Measurements from ENCODE around the gene P3H4. TPM values are rescaled to one million over a fixed set of nuclear protein-coding genes. Genes with fewer than 3 reads are reported as not detected.

The P3H4 gene
- total and polyA plus RNA-seq, 2 of the 4 experiments (the other 2 are of a cell fraction), result 21.5 to 66.7 TPM

DNA sequence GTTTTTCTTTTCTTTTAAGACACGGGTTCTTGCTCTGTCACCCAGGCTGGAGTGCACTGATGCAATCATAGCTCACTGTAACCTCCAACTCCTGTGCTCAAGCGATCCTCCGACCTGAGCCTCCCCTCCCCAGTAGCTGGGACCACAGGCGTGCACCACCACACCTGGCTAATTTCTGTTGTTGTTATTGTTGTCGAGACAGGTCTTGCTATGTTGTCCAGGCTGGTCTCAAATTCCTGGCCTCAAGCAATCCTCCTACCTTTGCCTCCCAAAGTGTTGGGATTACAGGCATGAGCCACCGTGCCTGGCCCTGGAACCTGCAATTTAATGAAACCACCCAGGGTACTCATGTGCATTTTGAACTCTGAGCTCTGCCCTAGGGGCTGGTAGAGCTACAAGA lies 49.4 kb downstream of the P3H4 start:
- Histone ChIP-seq H3K23ac (ENCODE audit: low read depth, low read length) (no peak overlapping the region), H4K8ac (ENCODE audit: low read depth in 2 of 2, low read length in 2 of 2) (no peak overlapping the region), H3K27me3 (ENCODE audit: control insufficient read depth, insufficient read depth, low read length) (no peaks in the 10 kb centered on the region), H3K27ac (ENCODE audit: insufficient read depth, low read length) (no peak overlapping the region), H4K91ac (ENCODE audit: insufficient read depth, low read depth, low read length) (no peak overlapping the region), H3K56ac (ENCODE audit: extremely low read depth, insufficient read depth, low read length) (no peak overlapping the region), H2AK9ac (replicated peaks; ENCODE audit: low read depth, low read length, poor library complexity) (no peak overlapping the region), H3K4me1 (ENCODE audit: control insufficient read depth, insufficient read depth, low read length) (no peaks in the 10 kb centered on the region), H3K14ac (replicated peaks; ENCODE audit: low read depth, low read length) (no peak overlapping the region), H3K9me3 (ENCODE audit: control insufficient read depth, insufficient read depth, low read length) (no peaks in the 10 kb centered on the region), H3K18ac (ENCODE audit: low read depth, low read length) (no peak overlapping the region), H3K9me1 (ENCODE audit: insufficient read depth, low read length) (0 out of 2 replicates have a peak, but pooled peaks cover 7% of the 10 kb centered on the region), H4K20me1 (ENCODE audit: insufficient read depth, low read length) (peaks cover under 1% of the 10 kb centered on the region; the same call in 1 of the 2 replicates), H2BK120ac (ENCODE audit: low read depth, low read length) (no peak overlapping the region), H2AK5ac (ENCODE audit: low read depth, low read length) (no peak overlapping the region), H3K4me2 (ENCODE audit: low read depth, low read length) (no peak overlapping the region), H2BK15ac (ENCODE audit: low read depth, low read length) (no peak overlapping the region), H3K4me3 (ENCODE audit: insufficient read depth, low read depth, low read length) (no peak overlapping the region), H3K36me3 (ENCODE audit: control insufficient read depth, insufficient read depth, low read length) (peaks cover 74% of the 10 kb centered on the region), H3K9ac (ENCODE audit: low read depth, low read length) (no peak overlapping the region), H2BK20ac (ENCODE audit: low read depth, low read length) (no peak overlapping the region), H3K79me1 (ENCODE audit: low read depth in 1 of 2, low read length in 2 of 2) (no peaks in the 10 kb centered on the region), H2AFZ (replicated peaks; ENCODE audit: low read length, poor library complexity) (no peak overlapping the region), H4K5ac (ENCODE audit: low read depth, low read length) (no peak overlapping the region), H2BK5ac (ENCODE audit: low read depth, low read length, poor library complexity, severe bottlenecking) (no peak overlapping the region), H3K4ac (ENCODE audit: low read depth, low read length) (no peak overlapping the region)
- in situ Hi-C loops (cut with MboI; ENCODE audit: low sequenced_read_pairs), result no loop called here
- no TSS peak for BruUV-seq (replicated peaks)
- DNase-seq (no peak), ATAC-seq (ENCODE audit: low read depth) (no peak)
- 80% methylated on average over 1 of the region's 6 CpGs; no CpG with 5 or more reads in 1 of the 2 experiments for WGBS, 2 experiments (ENCODE audit: extremely low coverage in 2 of 2, insufficient read length in 1 of 2)
- ChIA-PET POLR2A (ENCODE audit: unreplicated experiment) (no interaction called here), CTCF (no interaction called here)
- TF ChIP-seq MAFK (IDR thresholded peaks at IDR 0.05; ENCODE audit: low read depth, low read length) (no peak), CTCF (conservative IDR thresholded peaks at IDR 0.05; ENCODE audit: low read depth, low read length) (no peak), CHD1 (IDR thresholded peaks at IDR 0.05; ENCODE audit: low read depth, low read length) (no peak), BHLHE40 (IDR thresholded peaks at IDR 0.05; ENCODE audit: low read depth, low read length) (no peak), POLR2A (IDR thresholded peaks at IDR 0.05; ENCODE audit: low read depth, low read length) (no peak), RAD21 (IDR thresholded peaks at IDR 0.05; ENCODE audit: low read length) (no peak), RFX5 (IDR thresholded peaks at IDR 0.05; ENCODE audit: low read depth, low read length) (no peak), MAZ (IDR thresholded peaks at IDR 0.05; ENCODE audit: borderline replicate concordance, low read depth, low read length) (no peak), CEBPB (IDR thresholded peaks at IDR 0.05; ENCODE audit: low read depth, low read length) (no peak), NFE2L2 (IDR thresholded peaks at IDR 0.05; ENCODE audit: low read depth, low read length) (no peak), MXI1 (IDR thresholded peaks at IDR 0.05; ENCODE audit: borderline replicate concordance, low read depth, low read length) (no peak), FOS (IDR thresholded peaks at IDR 0.05; ENCODE audit: low read depth, low read length) (no peak), SMC3 (IDR thresholded peaks at IDR 0.05; ENCODE audit: low read depth, low read length) (no peak), RCOR1 (IDR thresholded peaks at IDR 0.05; ENCODE audit: insufficient replicate concordance, low read length) (no peak)
- TF ChIP-seq, protein P1, sequence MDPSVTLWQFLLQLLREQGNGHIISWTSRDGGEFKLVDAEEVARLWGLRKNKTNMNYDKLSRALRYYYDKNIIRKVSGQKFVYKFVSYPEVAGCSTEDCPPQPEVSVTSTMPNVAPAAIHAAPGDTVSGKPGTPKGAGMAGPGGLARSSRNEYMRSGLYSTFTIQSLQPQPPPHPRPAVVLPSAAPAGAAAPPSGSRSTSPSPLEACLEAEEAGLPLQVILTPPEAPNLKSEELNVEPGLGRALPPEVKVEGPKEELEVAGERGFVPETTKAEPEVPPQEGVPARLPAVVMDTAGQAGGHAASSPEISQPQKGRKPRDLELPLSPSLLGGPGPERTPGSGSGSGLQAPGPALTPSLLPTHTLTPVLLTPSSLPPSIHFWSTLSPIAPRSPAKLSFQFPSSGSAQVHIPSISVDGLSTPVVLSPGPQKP (IDR thresholded peaks at IDR 0.05; ENCODE audit: borderline replicate concordance, low read depth, low read length), result no peak
- TF ChIP-seq, protein P2, sequence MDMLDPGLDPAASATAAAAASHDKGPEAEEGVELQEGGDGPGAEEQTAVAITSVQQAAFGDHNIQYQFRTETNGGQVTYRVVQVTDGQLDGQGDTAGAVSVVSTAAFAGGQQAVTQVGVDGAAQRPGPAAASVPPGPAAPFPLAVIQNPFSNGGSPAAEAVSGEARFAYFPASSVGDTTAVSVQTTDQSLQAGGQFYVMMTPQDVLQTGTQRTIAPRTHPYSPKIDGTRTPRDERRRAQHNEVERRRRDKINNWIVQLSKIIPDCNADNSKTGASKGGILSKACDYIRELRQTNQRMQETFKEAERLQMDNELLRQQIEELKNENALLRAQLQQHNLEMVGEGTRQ (IDR thresholded peaks at IDR 0.05; ENCODE audit: low read depth, low read length), result no peak
- intact Hi-C loops (cut with micrococcal nuclease), result no loop called here
- dilution Hi-C loops (cut with HindIII; ENCODE audit: low sequenced_read_pairs, unreplicated experiment), result no loop called here

Measured in IMR-90 (cell line).